Activated naive CD4-positive, alpha-beta T cell treated with anti-CD3 and anti-CD28 coated beads, Interleukin-2, amount 10 ng/mL, durations not matched to agents 7 days and 5 days (primary cell): ENCODE measurements around the gene ASB7.
A peak's percentile ranks its signal among the peaks of the same experiment; 100 is the strongest.

ENCODE experiments used
- CTCF ChIA-PET: fragments of 350-600 bp; sonication (Branson Sonifier 250); formaldehyde crosslinking; loops from one replicate; lab custom pipeline; 2021; ENCODE audit warnings: antibody characterized with exemption; lab: Charles Lee
- DNase-seq: peaks from one replicate; pipeline ENCODE4 v3.0.0-alpha.2; 2020
- H3K27ac Mint-ChIP-seq: one replicate; pipeline ENCODE4 v1.8.0; 2021; ENCODE audit warnings: mild to moderate bottlenecking, moderate library complexity, mixed read lengths
- H3K27me3 Mint-ChIP-seq: one replicate; pipeline ENCODE4 v1.8.0; 2021; ENCODE audit warnings: mild to moderate bottlenecking, mixed read lengths
- H3K36me3 Mint-ChIP-seq: one replicate; pipeline ENCODE4 v1.8.0; 2021; ENCODE audit warnings: mixed read lengths
- H3K4me1 Mint-ChIP-seq: one replicate; pipeline ENCODE4 v1.8.0; 2021; ENCODE audit warnings: mixed read lengths
- H3K4me3 Mint-ChIP-seq: one replicate; pipeline ENCODE4 v1.8.0; 2021; ENCODE audit warnings: mild to moderate bottlenecking, moderate library complexity, mixed read lengths
- H3K9me3 Mint-ChIP-seq: one replicate; pipeline ENCODE4 v1.8.0; 2021; ENCODE audit warnings: mixed read lengths

ASB7 gene

GRCh38 chr15:100613208-100613607 is 10.8 kb downstream of the ASB7 start:
- no peaks in the 10 kb centered on the region for H3K27me3 Mint-ChIP-seq
- H3K27ac Mint-ChIP-seq: no peak overlapping the region
- no peak overlapping the region for H3K4me3 Mint-ChIP-seq
- H3K36me3 Mint-ChIP-seq: peaks cover 60% of the 10 kb centered on the region
- DNase-seq: no peak
- peaks cover 9% of the 10 kb centered on the region for H3K4me1 Mint-ChIP-seq
- CTCF ChIA-PET: no interaction called here
- H3K9me3 Mint-ChIP-seq: no peaks in the 10 kb centered on the region

- H3K4me3 Mint-ChIP-seq: no peak overlapping the region
- no peaks in the 10 kb centered on the region for H3K9me3 Mint-ChIP-seq
- H3K36me3 Mint-ChIP-seq: peaks cover 58% of the 10 kb centered on the region
- H3K27me3 Mint-ChIP-seq: no peaks in the 10 kb centered on the region
- H3K4me1 Mint-ChIP-seq: peaks cover 6% of the 10 kb centered on the region
- CTCF ChIA-PET: no interaction called here
- no peak for DNase-seq
- no peak overlapping the region for H3K27ac Mint-ChIP-seq
Measured at GRCh38 chr15:100614336-100614735, 11.9 kb downstream of the ASB7 start.

GRCh38 chr15:100614918-100615317 is 12.5 kb downstream of the ASB7 start:
- Mint-ChIP-seq H3K36me3 (peaks cover 55% of the 10 kb centered on the region), H3K27me3 (no peaks in the 10 kb centered on the region), H3K4me3 (no peak overlapping the region), H3K4me1 (peaks cover 6% of the 10 kb centered on the region), H3K9me3 (no peaks in the 10 kb centered on the region), H3K27ac (no peak overlapping the region)
- CTCF ChIA-PET: interaction anchor here (1.2 to 1.3 kb wide), 2 partner anchors 10 to 265 kb away, joined by 3 to 4 read pairs; no protein-coding TSS in a partner anchor
- DNase-seq: no peak

- Mint-ChIP-seq H3K27me3 (no peaks in the 10 kb centered on the region), H3K9me3 (no peaks in the 10 kb centered on the region), H3K4me3 (no peak overlapping the region), H3K27ac (no peak overlapping the region), H3K4me1 (peaks cover 6% of the 10 kb centered on the region), H3K36me3 (peaks cover 57% of the 10 kb centered on the region)
- CTCF ChIA-PET: interaction anchor here (0.8 to 1.3 kb wide), 3 partner anchors 9 to 273 kb away, joined by 3 to 4 read pairs (median 3); no protein-coding TSS in a partner anchor
- DNase-seq: no peak
Measured at GRCh38 chr15:100615801-100616200, 13.4 kb downstream of the ASB7 start.

GRCh38 chr15:100616700-100617099 is 14.3 kb downstream of the ASB7 start:
- CTCF ChIA-PET: no interaction called here
- Mint-ChIP-seq H3K4me1 (peaks cover 6% of the 10 kb centered on the region), H3K4me3 (no peak overlapping the region), H3K36me3 (peaks cover 58% of the 10 kb centered on the region), H3K27ac (no peak overlapping the region), H3K27me3 (no peaks in the 10 kb centered on the region), H3K9me3 (no peaks in the 10 kb centered on the region)
- no peak for DNase-seq

- Mint-ChIP-seq H3K27ac (no peak overlapping the region), H3K4me1 (peaks cover 4% of the 10 kb centered on the region), H3K27me3 (no peaks in the 10 kb centered on the region), H3K9me3 (no peaks in the 10 kb centered on the region), H3K36me3 (peaks cover 32% of the 10 kb centered on the region), H3K4me3 (no peak overlapping the region)
- DNase-seq: no peak
- CTCF ChIA-PET: interaction anchor here (0.8 to 1.0 kb wide), 2 partner anchors 51 to 386 kb away, joined by 3 to 4 read pairs; no protein-coding TSS in a partner anchor
Measured at GRCh38 chr15:100623301-100623700, 20.9 kb downstream of the ASB7 start.

GRCh38 chr15:100627789-100628395 is 25.5 kb downstream of the ASB7 start:
- Mint-ChIP-seq H3K27ac (no peak overlapping the region), H3K9me3 (no peaks in the 10 kb centered on the region), H3K36me3 (peaks cover 45% of the 10 kb centered on the region), H3K27me3 (no peaks in the 10 kb centered on the region), H3K4me1 (peaks cover 6% of the 10 kb centered on the region), H3K4me3 (no peak overlapping the region)
- CTCF ChIA-PET: interaction anchor here (0.7 to 1.4 kb wide), 3 partner anchors 9 to 379 kb away, joined by 3 to 4 read pairs (median 4); no protein-coding TSS in a partner anchor
- peak; percentile 74 for DNase-seq

- Mint-ChIP-seq H3K9me3 (no peaks in the 10 kb centered on the region), H3K27me3 (no peaks in the 10 kb centered on the region), H3K4me1 (peaks cover 10% of the 10 kb centered on the region), H3K4me3 (no peak overlapping the region), H3K27ac (no peak overlapping the region), H3K36me3 (peaks cover 49% of the 10 kb centered on the region)
- DNase-seq: no peak
- CTCF ChIA-PET: interaction anchor here (0.9 kb wide), 1 partner anchor 243 kb away, joined by 3 read pairs; no protein-coding TSS in a partner anchor
Measured at GRCh38 chr15:100628746-100629145, 26.4 kb downstream of the ASB7 start.

GRCh38 chr15:100631831-100632230 is 29.4 kb downstream of the ASB7 start:
- Mint-ChIP-seq H3K27me3 (no peaks in the 10 kb centered on the region), H3K9me3 (no peaks in the 10 kb centered on the region), H3K4me1 (peaks cover 10% of the 10 kb centered on the region), H3K27ac (no peak overlapping the region), H3K4me3 (no peak overlapping the region), H3K36me3 (peaks cover 56% of the 10 kb centered on the region)
- DNase-seq: no peak
- CTCF ChIA-PET: interaction anchor here (1.4 to 4.4 kb wide), 3 partner anchors 13 to 282 kb away, joined by 5 to 20 read pairs (median 7); no protein-coding TSS in a partner anchor

GRCh38 chr15:100633763-100634075 is 31.3 kb downstream of the ASB7 start:
- H3K9me3 Mint-ChIP-seq: no peaks in the 10 kb centered on the region
- no peak overlapping the region for H3K4me3 Mint-ChIP-seq
- peaks cover 51% of the 10 kb centered on the region for H3K36me3 Mint-ChIP-seq
- DNase-seq: no peak
- H3K4me1 Mint-ChIP-seq: peaks cover 6% of the 10 kb centered on the region
- H3K27ac Mint-ChIP-seq: no peak overlapping the region
- CTCF ChIA-PET: interaction anchor here (1.1 kb wide), 1 partner anchor 235 kb away, joined by 3 read pairs; no protein-coding TSS in a partner anchor
- no peaks in the 10 kb centered on the region for H3K27me3 Mint-ChIP-seq

GRCh38 chr15:100635406-100636071 is 33.1 kb downstream of the ASB7 start:
- Mint-ChIP-seq H3K36me3 (peaks cover 35% of the 10 kb centered on the region), H3K4me1 (peaks cover 6% of the 10 kb centered on the region), H3K27me3 (no peaks in the 10 kb centered on the region), H3K9me3 (no peaks in the 10 kb centered on the region), H3K27ac (no peak overlapping the region), H3K4me3 (no peak overlapping the region)
- DNase-seq: no peak
- CTCF ChIA-PET: interaction anchor here (0.9 to 2.0 kb wide), 2 partner anchors 28 to 285 kb away, joined by 3 to 6 read pairs; no protein-coding TSS in a partner anchor

GRCh38 chr15:100638177-100638730 is 35.9 kb downstream of the ASB7 start:
- Mint-ChIP-seq H3K9me3 (no peaks in the 10 kb centered on the region), H3K4me3 (no peak overlapping the region), H3K4me1 (peaks cover 3% of the 10 kb centered on the region), H3K27me3 (no peaks in the 10 kb centered on the region), H3K27ac (no peak overlapping the region), H3K36me3 (peaks cover 14% of the 10 kb centered on the region)
- DNase-seq: no peak
- CTCF ChIA-PET: interaction anchor here (1.5 kb wide), 1 partner anchor 9 kb away, joined by 3 read pairs; no protein-coding TSS in a partner anchor

GRCh38 chr15:100642213-100642949 is 40.0 kb downstream of the ASB7 start:
- no peaks in the 10 kb centered on the region for H3K36me3 Mint-ChIP-seq
- DNase-seq: no peak
- H3K9me3 Mint-ChIP-seq: no peaks in the 10 kb centered on the region
- H3K27me3 Mint-ChIP-seq: no peaks in the 10 kb centered on the region
- CTCF ChIA-PET: interaction anchor here (1.1 to 1.2 kb wide), 2 partner anchors 17 to 365 kb away, joined by 3 read pairs; no protein-coding TSS in a partner anchor
- no peak overlapping the region for H3K27ac Mint-ChIP-seq
- no peak overlapping the region for H3K4me3 Mint-ChIP-seq
- no peaks in the 10 kb centered on the region for H3K4me1 Mint-ChIP-seq

- no peaks in the 10 kb centered on the region for H3K27me3 Mint-ChIP-seq
- no peak for DNase-seq
- no peaks in the 10 kb centered on the region for H3K36me3 Mint-ChIP-seq
- H3K4me1 Mint-ChIP-seq: no peaks in the 10 kb centered on the region
- no peaks in the 10 kb centered on the region for H3K9me3 Mint-ChIP-seq
- no peak overlapping the region for H3K27ac Mint-ChIP-seq
- H3K4me3 Mint-ChIP-seq: no peak overlapping the region
- CTCF ChIA-PET: interaction anchor here (1.1 kb wide), 1 partner anchor 365 kb away, joined by 3 read pairs; no protein-coding TSS in a partner anchor
Measured at GRCh38 chr15:100642950-100643338, 40.6 kb downstream of the ASB7 start.
